ENCODE results near the gene CACNA1H. TPM values are rescaled to one million over a fixed set of nuclear protein-coding genes. Genes with fewer than 3 reads are reported as not detected.

Gene CACNA1H
- total RNA-seq, 1 donor from 2014 or later = 4.2 TPM

GRCh38 chr16:1121601-1122397 lies 31.1 kb upstream of the CACNA1H start:
- no peak for ATAC-seq
- DNase-seq (ENCODE audit: low spot score) = no peak

GRCh38 chr16:1122398-1122765 lies 30.5 kb upstream of the CACNA1H start:
- no peak for ATAC-seq
- DNase-seq (ENCODE audit: low spot score) = no peak

GRCh38 chr16:1123525-1124230 lies 29.2 kb upstream of the CACNA1H start:
- ATAC-seq = no peak
- DNase-seq (ENCODE audit: low spot score) = no peak

- ATAC-seq = no peak
- no peak for DNase-seq (ENCODE audit: low spot score)
Measured at GRCh38 chr16:1124291-1124690, 28.6 kb upstream of the CACNA1H start.

GRCh38 chr16:1124795-1125194 lies 28.1 kb upstream of the CACNA1H start:
- ATAC-seq (no peak), DNase-seq (ENCODE audit: low spot score) (no peak)

- DNase-seq (ENCODE audit: low spot score) (no peak), ATAC-seq (no peak)
Measured at GRCh38 chr16:1125471-1125870, 27.4 kb upstream of the CACNA1H start.

GRCh38 chr16:1126044-1126443 lies 26.9 kb upstream of the CACNA1H start:
- ATAC-seq = no peak
- no peak for DNase-seq (ENCODE audit: low spot score)

- DNase-seq (ENCODE audit: low spot score) (no peak), ATAC-seq (no peak)
Measured at GRCh38 chr16:1126586-1126985, 26.3 kb upstream of the CACNA1H start.

- no peak for DNase-seq (ENCODE audit: low spot score)
- no peak for ATAC-seq
Measured at GRCh38 chr16:1127101-1127500, 25.8 kb upstream of the CACNA1H start.

GRCh38 chr16:1127971-1128715 lies 24.8 kb upstream of the CACNA1H start:
- DNase-seq (ENCODE audit: low spot score) (no peak), ATAC-seq (no peak)

GRCh38 chr16:1129106-1129960 lies 23.6 kb upstream of the CACNA1H start:
- DNase-seq (ENCODE audit: low spot score) = no peak
- ATAC-seq = no peak

- ATAC-seq (no peak), DNase-seq (ENCODE audit: low spot score) (no peak)
Measured at GRCh38 chr16:1130382-1130781, 22.5 kb upstream of the CACNA1H start.

- DNase-seq (ENCODE audit: low spot score) = no peak
- ATAC-seq = peak; percentile 61
Measured at GRCh38 chr16:1131378-1131994, 21.4 kb upstream of the CACNA1H start.

GRCh38 chr16:1132431-1132830 lies 20.5 kb upstream of the CACNA1H start:
- ATAC-seq (no peak), DNase-seq (ENCODE audit: low spot score) (no peak)

- ATAC-seq = no peak
- no peak for DNase-seq (ENCODE audit: low spot score)
Measured at GRCh38 chr16:1133271-1133670, 19.6 kb upstream of the CACNA1H start.

GRCh38 chr16:1133810-1134520 lies 18.9 kb upstream of the CACNA1H start:
- ATAC-seq = peak; percentile 42
- peak; percentile 61 for DNase-seq (ENCODE audit: low spot score)

GRCh38 chr16:1134776-1135458 lies 18.0 kb upstream of the CACNA1H start:
- ATAC-seq = peak; percentile 70
- peak; percentile 82 for DNase-seq (ENCODE audit: low spot score)

- DNase-seq (ENCODE audit: low spot score) (no peak), ATAC-seq (peak; percentile 8)
Measured at GRCh38 chr16:1135459-1135825, 17.5 kb upstream of the CACNA1H start.

GRCh38 chr16:1137604-1138003 lies 15.3 kb upstream of the CACNA1H start:
- no peak for ATAC-seq
- no peak for DNase-seq (ENCODE audit: low spot score)
